Activated naive CD8-positive, alpha-beta T cell (primary cell): ENCODE data around the gene TMEM255B.

Experiments
- H3K27ac Mint-ChIP-seq: one replicate; pipeline ENCODE4 v1.8.0; 2021; ENCODE audit warnings: mixed read lengths
- H3K27me3 Mint-ChIP-seq: one replicate; pipeline ENCODE4 v1.8.0; 2021; ENCODE audit warnings: mixed read lengths
- H3K36me3 Mint-ChIP-seq: one replicate; pipeline ENCODE4 v1.8.0; 2021; ENCODE audit warnings: mixed read lengths
- H3K4me1 Mint-ChIP-seq: one replicate; pipeline ENCODE4 v1.8.0; 2021; ENCODE audit warnings: low read depth, mixed read lengths
- H3K4me3 Mint-ChIP-seq: one replicate; pipeline ENCODE4 v1.8.0; 2021; ENCODE audit warnings: mild to moderate bottlenecking, mixed read lengths
- H3K9me3 Mint-ChIP-seq: one replicate; pipeline ENCODE4 v1.8.0; 2021; ENCODE audit warnings: low read depth, mixed read lengths

The TMEM255B gene

DNA sequence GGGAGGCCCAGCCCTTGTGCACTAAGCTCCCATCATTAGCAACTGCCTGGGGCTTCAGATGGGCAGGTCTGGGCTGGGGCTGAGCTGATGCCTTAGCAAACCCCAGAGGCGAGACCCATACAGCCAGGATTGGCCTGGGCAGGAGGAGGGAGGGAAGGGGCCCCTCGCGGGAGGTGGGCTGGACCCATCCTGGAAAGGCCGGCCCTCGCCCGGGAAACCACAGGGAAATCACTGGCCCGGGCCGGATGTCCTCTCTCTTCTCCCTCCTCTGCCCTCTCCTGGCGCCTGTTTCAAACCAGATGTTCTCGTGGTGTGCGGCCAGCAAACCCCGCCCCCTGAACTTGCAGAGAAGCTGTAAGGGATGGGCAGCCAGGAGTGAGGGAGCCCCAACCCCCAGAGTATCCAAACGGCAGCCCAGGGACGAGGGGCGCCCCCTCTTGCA is 43.1 kb downstream of the TMEM255B start:
- no peak overlapping the region for H3K27ac Mint-ChIP-seq
- H3K4me3 Mint-ChIP-seq, result no peak overlapping the region
- no peaks in the 10 kb centered on the region for H3K27me3 Mint-ChIP-seq
- no peaks in the 10 kb centered on the region for H3K36me3 Mint-ChIP-seq
- no peaks in the 10 kb centered on the region for H3K4me1 Mint-ChIP-seq
- H3K9me3 Mint-ChIP-seq, result no peaks in the 10 kb centered on the region

DNA sequence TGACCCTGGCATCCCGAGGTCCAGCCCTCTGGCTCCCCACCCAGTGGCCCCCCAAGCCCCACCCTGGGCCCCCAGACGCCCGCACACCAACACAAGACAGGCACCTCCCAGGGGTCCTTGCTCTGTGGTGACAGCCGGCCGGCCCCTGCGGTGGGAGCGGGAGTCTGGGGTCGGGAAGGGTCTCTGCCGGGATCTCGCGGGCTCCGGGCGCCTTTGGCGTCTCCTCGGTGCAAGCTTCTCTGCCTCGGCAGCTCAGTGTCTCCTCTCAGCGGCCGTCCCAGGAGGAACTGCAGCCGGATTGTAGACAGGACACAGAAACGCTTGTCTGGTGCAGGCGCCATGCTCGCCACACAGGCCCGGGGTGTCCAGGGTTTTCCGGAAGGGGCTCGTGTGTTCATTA is 43.7 kb downstream of the TMEM255B start:
- H3K27me3 Mint-ChIP-seq, result no peaks in the 10 kb centered on the region
- H3K36me3 Mint-ChIP-seq, result no peaks in the 10 kb centered on the region
- no peak overlapping the region for H3K27ac Mint-ChIP-seq
- H3K9me3 Mint-ChIP-seq, result no peaks in the 10 kb centered on the region
- no peak overlapping the region for H3K4me3 Mint-ChIP-seq
- no peaks in the 10 kb centered on the region for H3K4me1 Mint-ChIP-seq

DNA sequence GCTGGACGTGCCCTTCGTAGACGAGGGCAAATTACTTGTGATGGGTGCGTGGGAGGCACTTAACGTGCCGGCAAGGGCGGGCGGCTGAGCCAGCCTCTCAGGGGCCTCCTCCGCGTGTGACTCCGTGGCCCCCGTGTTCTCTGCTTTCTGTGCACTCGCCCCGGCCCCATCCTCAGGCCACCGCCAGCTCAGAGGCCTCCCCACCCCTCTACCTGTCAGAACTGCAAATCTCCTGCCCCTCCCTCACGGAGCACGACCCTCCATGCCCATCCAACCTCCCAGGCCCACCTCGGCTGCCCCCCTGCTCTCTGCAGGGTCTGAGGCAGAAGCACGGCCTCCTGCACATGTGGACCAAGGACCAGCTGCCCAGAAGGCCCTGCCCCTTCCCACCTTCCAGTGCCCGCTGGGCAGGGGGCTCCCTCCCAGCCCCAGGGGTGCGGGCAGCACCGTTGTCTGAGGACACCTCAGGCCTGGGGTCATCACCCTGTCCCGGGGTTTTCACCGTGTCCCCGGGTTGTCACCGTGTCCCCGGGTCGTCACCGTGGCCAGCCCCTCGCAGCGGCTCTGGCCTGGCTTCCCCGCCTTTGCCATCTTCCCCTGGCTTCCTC is 44.5 kb downstream of the TMEM255B start:
- Mint-ChIP-seq H3K36me3 (no peaks in the 10 kb centered on the region), H3K4me1 (no peaks in the 10 kb centered on the region), H3K27me3 (no peaks in the 10 kb centered on the region), H3K27ac (no peak overlapping the region), H3K9me3 (no peaks in the 10 kb centered on the region), H3K4me3 (no peak overlapping the region)

DNA sequence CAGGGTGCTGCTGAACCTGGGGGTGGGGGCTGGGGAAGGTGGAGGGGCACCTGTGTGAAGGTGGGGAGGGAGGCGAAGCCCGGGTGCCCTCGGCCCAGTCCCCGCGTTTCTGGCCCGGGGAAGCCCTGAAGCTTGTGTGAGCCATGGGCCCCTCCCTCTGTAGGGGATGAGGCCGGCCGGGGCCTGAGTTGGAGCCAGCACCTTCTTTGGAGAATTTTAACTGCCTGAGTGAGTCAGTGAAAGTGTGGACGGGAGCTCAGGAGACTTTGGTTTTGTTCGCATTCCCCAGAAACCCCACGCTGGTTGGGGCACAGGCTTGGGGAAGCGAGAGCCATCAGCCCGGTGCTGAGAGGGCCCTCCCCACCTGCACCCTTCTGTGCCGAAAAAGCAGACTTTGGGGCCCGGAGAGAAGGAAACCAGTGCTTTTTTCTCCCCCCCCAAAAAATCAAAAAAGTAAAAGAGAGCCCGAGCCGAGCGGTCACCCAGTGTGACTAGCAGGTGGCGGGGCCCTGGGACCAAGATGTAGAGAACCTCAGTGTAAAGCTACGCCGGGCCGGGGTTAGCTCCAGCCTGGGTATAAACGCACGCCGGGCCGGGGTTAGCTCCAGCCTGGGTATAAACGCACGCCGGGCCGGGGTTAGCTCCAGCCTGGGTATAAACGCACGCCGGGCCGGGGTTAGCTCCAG is 45.1 kb downstream of the TMEM255B start:
- Mint-ChIP-seq H3K4me1 (no peaks in the 10 kb centered on the region), H3K9me3 (no peaks in the 10 kb centered on the region), H3K4me3 (no peak overlapping the region), H3K27me3 (no peaks in the 10 kb centered on the region), H3K36me3 (no peaks in the 10 kb centered on the region), H3K27ac (no peak overlapping the region)

DNA sequence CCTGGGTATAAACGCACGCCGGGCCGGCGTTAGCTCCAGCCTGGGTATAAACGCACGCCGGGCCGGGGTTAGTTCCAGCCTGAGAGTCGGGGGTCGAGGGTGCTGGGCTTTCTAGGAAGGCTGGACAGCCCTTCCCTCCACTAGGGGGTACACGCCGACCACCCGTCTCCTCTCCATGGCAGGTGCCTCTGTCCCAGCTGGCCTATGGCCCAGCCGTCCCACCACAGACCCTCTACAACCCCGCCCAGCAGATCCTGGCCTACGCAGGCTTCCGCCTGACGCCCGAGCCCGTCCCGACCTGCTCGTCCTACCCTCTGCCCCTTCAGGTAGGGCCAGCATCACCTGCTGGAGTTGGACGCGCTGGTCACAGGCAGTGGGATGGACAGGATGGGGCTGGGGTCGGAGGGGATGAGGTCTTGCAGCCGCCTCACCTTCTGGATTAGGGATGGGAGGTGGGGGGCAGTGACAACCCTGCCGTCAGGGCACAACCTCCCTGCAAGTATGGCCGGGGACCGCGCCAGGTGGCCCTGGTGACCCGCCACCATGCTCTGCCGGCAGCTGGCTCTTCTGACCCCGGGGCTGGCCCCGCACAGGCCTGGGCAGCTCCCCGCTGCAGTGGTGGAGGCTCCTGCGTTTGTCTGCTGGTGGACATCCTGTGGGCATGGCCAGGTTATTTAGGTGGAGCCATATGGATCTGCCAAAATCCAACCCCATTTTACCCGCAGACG is 45.8 kb downstream of the TMEM255B start:
- no peaks in the 10 kb centered on the region for H3K27me3 Mint-ChIP-seq
- H3K27ac Mint-ChIP-seq, result no peak overlapping the region
- H3K9me3 Mint-ChIP-seq, result no peaks in the 10 kb centered on the region
- no peak overlapping the region for H3K4me3 Mint-ChIP-seq
- H3K4me1 Mint-ChIP-seq, result no peaks in the 10 kb centered on the region
- no peaks in the 10 kb centered on the region for H3K36me3 Mint-ChIP-seq

DNA sequence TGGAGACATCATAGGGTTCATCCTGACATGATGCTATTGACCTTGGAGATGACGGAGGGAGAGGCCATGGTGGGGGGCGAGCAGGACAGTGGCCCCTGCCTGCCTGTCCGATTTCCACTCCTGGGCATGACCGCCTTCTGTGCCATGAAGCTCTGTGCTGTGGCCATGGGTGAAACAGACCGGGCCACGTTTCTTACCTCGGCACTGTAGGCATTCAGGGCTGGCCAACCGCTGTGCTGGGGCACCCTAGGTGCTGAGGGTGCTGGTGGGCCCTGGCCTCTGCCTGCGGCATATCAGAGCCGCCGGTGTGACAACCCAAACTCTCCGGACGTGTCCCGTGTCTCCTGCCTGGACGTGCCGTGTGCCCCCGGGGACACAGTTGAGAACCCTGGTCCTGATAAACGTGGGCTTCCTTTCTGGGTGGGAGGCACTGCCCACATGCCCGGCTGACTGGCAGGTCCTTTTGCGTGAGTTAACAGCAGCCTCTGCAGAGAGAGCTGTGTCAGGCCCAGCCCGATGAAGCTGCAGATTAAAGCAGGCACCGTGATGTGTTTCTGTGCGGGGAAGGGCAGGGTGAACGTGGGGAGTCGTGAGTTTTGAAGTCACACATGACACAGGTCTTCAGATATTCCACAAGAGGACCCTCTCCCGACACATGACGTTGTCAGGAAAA is 46.5 kb downstream of the TMEM255B start:
- Mint-ChIP-seq H3K36me3 (no peaks in the 10 kb centered on the region), H3K4me3 (no peak overlapping the region), H3K9me3 (no peaks in the 10 kb centered on the region), H3K4me1 (no peaks in the 10 kb centered on the region), H3K27ac (no peak overlapping the region), H3K27me3 (no peaks in the 10 kb centered on the region)

DNA sequence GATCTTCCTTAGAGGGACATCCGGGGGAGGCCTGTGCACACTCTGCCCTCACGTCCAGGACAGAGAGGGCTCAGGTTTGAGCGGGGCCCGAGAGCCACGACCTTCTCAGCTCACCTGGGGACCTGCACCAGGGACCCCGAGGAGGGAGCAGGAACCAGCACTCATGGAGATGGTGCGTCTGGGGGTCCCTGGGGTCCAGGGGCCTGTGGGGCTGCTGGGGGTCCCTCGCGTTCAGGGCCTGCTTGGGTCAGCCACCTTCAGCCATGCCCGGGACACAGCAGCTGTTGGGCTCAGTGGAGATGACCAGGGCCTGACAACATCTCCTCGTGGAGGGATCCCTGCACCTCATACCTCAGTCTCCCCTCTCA is 47.1 kb downstream of the TMEM255B start:
- Mint-ChIP-seq H3K4me3 (no peak overlapping the region), H3K4me1 (no peaks in the 10 kb centered on the region), H3K36me3 (no peaks in the 10 kb centered on the region), H3K9me3 (no peaks in the 10 kb centered on the region), H3K27me3 (no peaks in the 10 kb centered on the region), H3K27ac (no peak overlapping the region)

DNA sequence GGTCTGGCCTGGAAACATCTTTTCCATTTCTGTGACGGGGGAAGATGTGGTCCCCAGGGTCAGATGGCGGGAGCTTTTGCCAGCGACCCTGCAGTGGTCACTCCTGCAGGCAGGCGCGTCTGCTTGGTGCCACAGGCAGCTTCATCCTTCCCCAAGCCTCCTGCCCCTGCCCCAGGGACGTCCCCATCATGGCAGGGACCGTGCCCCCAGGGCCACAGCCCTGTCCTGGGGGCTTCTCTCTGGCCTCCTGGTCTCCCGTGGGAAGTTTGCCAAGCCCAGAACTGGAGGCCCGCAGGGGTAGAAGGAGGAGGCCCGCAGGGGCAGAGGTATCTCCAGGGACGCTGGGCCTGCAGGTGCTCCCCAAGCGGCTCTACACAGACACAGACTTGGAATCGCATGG is 47.5 kb downstream of the TMEM255B start:
- Mint-ChIP-seq H3K27ac (no peak overlapping the region), H3K4me1 (no peaks in the 10 kb centered on the region), H3K36me3 (no peaks in the 10 kb centered on the region), H3K27me3 (no peaks in the 10 kb centered on the region), H3K4me3 (no peak overlapping the region), H3K9me3 (no peaks in the 10 kb centered on the region)

DNA sequence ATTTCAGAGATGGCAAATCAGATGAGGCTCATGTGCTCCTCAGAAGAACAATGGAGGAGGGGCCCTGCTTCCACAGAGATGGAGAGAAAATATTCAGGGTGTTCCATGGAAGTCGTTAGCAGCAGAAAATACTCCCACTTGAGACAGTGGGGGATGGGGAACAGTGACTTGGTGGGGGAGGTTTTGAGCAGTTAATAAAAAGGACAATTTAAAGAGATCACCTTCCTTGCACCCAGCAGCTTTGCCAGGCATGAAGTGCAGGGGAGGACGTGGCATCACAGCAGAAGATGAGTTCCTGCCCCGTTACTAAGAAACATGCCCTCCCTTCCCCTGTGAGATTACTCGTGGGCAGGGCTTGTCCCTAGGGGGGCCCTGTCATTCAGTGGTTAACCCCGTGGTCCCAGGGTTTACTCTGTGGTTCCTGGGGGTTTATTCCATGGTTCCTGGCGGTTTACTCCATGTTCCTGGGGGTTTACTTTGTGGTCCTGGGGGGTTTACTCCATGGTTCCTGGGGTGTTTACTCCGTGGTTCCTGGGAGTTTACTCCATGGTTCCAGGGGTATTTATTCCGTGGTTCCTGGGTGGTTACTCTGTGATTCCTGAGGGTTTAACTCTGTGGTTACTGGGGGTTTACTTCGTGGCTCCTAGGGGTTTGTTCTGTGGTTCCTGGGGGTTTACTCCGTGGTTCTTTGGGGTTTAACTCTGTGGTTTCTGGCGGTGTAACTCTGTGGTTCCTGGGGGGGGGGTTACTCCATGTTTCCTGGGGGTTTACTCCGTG is 49.2 kb downstream of the TMEM255B start:
- H3K4me3 Mint-ChIP-seq, result no peak overlapping the region
- H3K27ac Mint-ChIP-seq, result no peak overlapping the region
- H3K36me3 Mint-ChIP-seq, result no peaks in the 10 kb centered on the region
- H3K27me3 Mint-ChIP-seq, result no peaks in the 10 kb centered on the region
- no peaks in the 10 kb centered on the region for H3K4me1 Mint-ChIP-seq
- no peaks in the 10 kb centered on the region for H3K9me3 Mint-ChIP-seq

DNA sequence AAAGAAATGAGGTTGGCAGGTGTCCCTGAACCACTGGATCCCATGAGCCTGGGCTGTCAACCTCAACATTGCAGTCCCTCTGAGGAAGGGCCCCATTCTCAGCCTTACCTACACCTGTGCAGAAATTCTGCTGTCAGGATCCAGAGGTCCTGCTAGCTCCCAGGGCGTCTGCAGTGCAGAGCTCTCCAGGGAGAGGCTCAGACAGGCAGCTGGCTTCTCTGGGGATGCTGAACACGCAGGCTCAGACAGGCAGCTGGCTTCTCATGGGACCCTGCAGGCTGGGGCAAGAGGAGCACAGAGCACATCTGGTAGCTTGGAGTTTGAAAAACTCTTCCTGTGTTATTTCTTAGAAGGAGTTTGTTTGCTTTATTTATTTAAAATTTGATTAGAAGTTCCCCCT is 50.9 kb downstream of the TMEM255B start:
- no peak overlapping the region for H3K4me3 Mint-ChIP-seq
- no peaks in the 10 kb centered on the region for H3K27me3 Mint-ChIP-seq
- H3K36me3 Mint-ChIP-seq, result no peaks in the 10 kb centered on the region
- H3K4me1 Mint-ChIP-seq, result no peaks in the 10 kb centered on the region
- no peaks in the 10 kb centered on the region for H3K9me3 Mint-ChIP-seq
- H3K27ac Mint-ChIP-seq, result no peak overlapping the region

DNA sequence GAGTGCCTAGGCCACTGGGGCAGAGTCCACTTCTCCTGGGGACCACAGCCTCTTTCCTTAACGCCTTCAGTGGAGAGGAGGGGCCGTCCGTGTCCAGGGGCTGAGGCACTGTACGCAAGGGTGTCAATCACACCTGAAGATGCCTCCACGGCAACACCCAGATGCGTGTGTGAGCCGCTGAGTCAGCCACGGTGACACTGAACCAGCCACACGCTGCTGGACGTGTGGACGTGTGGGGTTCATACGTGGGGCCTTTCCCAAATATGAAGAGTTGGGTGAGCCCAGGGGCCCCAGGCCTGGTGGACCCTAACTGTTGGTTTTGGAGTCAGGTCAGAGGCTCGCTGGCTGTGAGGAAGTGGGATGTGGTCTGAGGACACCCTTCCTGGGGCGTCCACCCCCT is 51.6 kb downstream of the TMEM255B start:
- H3K27ac Mint-ChIP-seq, result no peak overlapping the region
- no peaks in the 10 kb centered on the region for H3K4me1 Mint-ChIP-seq
- no peaks in the 10 kb centered on the region for H3K9me3 Mint-ChIP-seq
- H3K36me3 Mint-ChIP-seq, result no peaks in the 10 kb centered on the region
- H3K27me3 Mint-ChIP-seq, result no peaks in the 10 kb centered on the region
- H3K4me3 Mint-ChIP-seq, result no peak overlapping the region

DNA sequence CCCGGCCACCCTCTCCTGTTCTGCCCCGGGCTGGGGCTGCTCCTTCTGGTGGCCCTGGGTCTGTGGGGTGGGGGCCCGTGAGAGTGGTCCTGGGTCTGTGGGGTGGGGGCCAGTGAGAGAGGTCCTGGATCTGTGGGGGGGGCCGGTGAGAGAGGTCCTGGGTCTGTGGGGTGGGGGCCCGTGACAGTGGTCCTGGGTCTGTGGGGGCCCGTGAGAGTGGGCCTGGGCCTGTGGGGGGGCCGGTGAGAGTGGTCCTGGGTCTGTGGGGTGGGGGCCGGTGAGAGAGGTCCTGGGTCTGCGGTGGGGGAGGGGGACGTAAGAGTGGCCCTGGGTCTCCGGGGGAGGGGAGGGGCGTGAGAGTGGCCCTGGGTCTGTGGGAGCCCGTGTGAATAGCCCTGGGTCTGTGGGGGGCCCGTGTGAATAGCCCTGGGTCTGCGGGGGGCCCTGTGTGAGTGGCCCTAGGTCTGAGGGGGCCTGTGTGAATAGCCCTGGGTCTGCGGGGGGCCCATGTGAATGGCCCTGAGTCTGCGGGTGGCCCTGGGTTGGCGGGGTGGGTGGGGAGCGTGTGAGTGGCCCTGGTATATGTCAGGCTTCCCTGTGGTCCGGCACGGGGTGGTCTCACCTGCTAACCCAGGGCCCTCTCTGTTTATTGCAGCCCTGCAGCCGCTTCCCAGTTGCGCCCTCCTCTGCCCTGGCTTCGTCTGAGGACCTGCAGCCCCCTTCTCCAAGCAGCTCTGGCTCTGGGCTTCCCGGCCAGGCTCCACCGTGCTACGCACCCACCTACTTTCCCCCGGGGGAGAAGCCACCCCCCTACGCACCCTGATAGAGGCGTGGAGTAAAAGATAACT is 52.3 kb downstream of the TMEM255B start:
- H3K27ac Mint-ChIP-seq, result no peak overlapping the region
- no peak overlapping the region for H3K4me3 Mint-ChIP-seq
- H3K36me3 Mint-ChIP-seq, result no peaks in the 10 kb centered on the region
- no peaks in the 10 kb centered on the region for H3K9me3 Mint-ChIP-seq
- peaks cover 6% of the 10 kb centered on the region for H3K4me1 Mint-ChIP-seq
- no peaks in the 10 kb centered on the region for H3K27me3 Mint-ChIP-seq

DNA sequence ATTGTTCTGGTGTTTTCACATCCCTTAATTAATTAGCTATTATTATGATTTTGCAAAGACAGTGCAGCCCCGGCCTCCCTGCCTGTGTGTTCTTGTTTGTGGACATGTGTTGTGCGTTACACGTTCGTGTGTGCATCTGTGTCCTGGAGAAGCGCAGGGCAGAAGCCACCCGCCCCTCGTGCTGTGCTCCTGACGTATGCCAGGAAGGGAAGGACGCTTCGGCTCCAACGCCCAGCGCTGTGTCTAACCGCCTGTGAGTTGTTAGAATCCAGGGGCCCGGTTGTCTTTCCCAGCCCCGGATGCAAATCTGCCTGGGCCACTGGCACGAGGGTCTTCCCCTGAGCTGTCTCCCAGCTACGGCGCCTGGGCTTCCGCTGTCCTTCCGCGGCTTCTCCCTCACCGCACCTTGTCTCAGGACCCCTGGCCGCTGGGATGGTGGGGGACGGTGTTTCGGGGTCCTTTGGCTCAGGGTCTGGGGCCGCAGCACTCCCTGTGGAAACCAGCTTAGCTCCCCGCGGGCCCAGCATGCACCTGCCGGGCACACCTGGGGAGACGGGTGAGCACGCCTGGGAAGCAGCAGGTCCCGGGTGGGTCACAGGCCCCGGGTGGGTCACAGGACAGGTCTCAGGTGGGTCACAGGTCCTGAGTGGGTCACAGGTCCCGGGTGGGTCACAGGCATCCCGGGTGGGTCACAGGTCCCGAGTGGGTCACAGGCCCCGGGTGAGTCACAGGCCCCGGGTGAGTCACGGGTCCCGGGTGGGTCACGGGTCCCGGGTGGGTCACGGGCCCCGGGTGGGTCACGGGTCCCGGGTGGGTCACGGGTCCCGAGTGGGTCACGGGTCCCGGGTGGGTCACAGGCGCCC is 53.4 kb downstream of the TMEM255B start:
- H3K36me3 Mint-ChIP-seq, result no peaks in the 10 kb centered on the region
- H3K27ac Mint-ChIP-seq, result no peak overlapping the region
- peaks cover 12% of the 10 kb centered on the region for H3K4me1 Mint-ChIP-seq
- no peaks in the 10 kb centered on the region for H3K27me3 Mint-ChIP-seq
- no peaks in the 10 kb centered on the region for H3K9me3 Mint-ChIP-seq
- H3K4me3 Mint-ChIP-seq, result no peak overlapping the region
